ENCODE data around the gene PHC2. TPM values are rescaled to one million over a fixed set of nuclear protein-coding genes. Genes with fewer than 3 reads are reported as not detected.

Gene PHC2
- total RNA-seq, 1 experiment from 2014 or later: 9.4 TPM

DNA sequence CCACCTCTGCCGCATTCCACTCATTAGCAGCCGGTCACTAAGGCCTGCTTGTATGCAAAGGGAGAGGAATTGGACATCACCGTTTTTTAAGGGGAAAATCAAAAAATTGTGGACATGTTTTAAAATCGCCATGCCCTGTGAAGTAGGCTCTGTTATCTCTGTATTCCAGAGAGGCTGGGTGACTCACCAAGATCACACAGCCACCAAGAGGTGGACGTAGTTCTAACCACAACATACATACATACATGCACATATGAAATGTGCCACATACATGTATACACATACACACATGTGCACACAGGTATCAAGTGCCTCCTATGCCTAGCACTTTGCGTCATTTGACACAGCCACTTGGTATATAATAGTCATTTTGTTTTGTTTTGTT lies 25.6 kb upstream of the PHC2 start:
- Histone ChIP-seq H3K9ac (ENCODE audit: extremely low read depth, insufficient read length, low read length) (no peak overlapping the region), H3K9me3 (ENCODE audit: control insufficient read depth, low read depth, low read length) (no peaks in the 10 kb centered on the region), H4K91ac (ENCODE audit: insufficient read length, low read depth, low read length) (no peak overlapping the region), H3K27me3 (ENCODE audit: insufficient read depth, low read length) (no peaks in the 10 kb centered on the region), H4K8ac (replicated peaks; ENCODE audit: insufficient read length, low read depth, low read length) (no peak overlapping the region), H3K23me2 (ENCODE audit: insufficient read length, low read depth, low read length, poor library complexity, severe bottlenecking) (no peaks in the 10 kb centered on the region), H3K4me2 (ENCODE audit: insufficient read depth, insufficient read length, low read length) (no peak overlapping the region), H3K79me2 (ENCODE audit: insufficient read depth, low read length) (no peaks in the 10 kb centered on the region), H3T11ph (ENCODE audit: low read length) (no peak overlapping the region), H2BK120ac (ENCODE audit: low read depth, low read length, poor library complexity, severe bottlenecking) (no peak overlapping the region), H3K14ac (ENCODE audit: insufficient read depth, low read length) (no peak overlapping the region), H3K27ac (ENCODE audit: insufficient read length, low read depth, low read length) (no peak overlapping the region), H4K20me1 (ENCODE audit: control insufficient read depth, insufficient read depth, insufficient read length) (no peaks in the 10 kb centered on the region), H3K4me1 (ENCODE audit: insufficient read depth, low read length) (no peaks in the 10 kb centered on the region; the same call in 1 of the 2 replicates), H3K79me1 (ENCODE audit: insufficient read depth, low read depth, low read length, poor library complexity, severe bottlenecking) (no peaks in the 10 kb centered on the region), H4K5ac (ENCODE audit: insufficient read length, low read depth, low read length) (no peak overlapping the region), H3K23ac (ENCODE audit: insufficient read length, low read depth, low read length) (no peak overlapping the region), H2BK20ac (ENCODE audit: low read depth, low read length, poor library complexity, severe bottlenecking) (no peak overlapping the region), H2AK5ac (ENCODE audit: insufficient read length, low read length) (no peak overlapping the region), H3K4ac (ENCODE audit: low read depth, low read length) (no peak overlapping the region), H2BK15ac (ENCODE audit: low read depth, low read length) (no peak overlapping the region), H2BK12ac (ENCODE audit: insufficient read length, low read depth, low read length) (no peak overlapping the region), H3K18ac (ENCODE audit: insufficient read length, low read depth, low read length) (no peak overlapping the region), H2BK5ac (ENCODE audit: insufficient read length, low read length) (no peak overlapping the region), H3K56ac (ENCODE audit: insufficient read length, low read depth, low read length) (no peak overlapping the region), H2AFZ (ENCODE audit: low read length) (no peak overlapping the region)
- H3K27ac Mint-ChIP-seq: no peak overlapping the region
- H3K4me1 Mint-ChIP-seq: peaks cover 10 to 12% of the 10 kb centered on the region in 2 experiments
- H3K9me3 Mint-ChIP-seq: peaks cover 0 to 2% of the 10 kb centered on the region in 2 experiments; a peak in 2 of 5 replicates
- WGBS (ENCODE audit: extremely low coverage, insufficient read length, low lambda C conversion rate): no CpG with 5 or more reads among the region's 6 CpGs
- no peaks in the 10 kb centered on the region for H3K36me3 Mint-ChIP-seq (ENCODE audit: insufficient read depth in 1 of 3, low read depth in 3 of 3)
- H3K27me3 Mint-ChIP-seq (ENCODE audit: low read depth): peaks cover 2% of the 10 kb centered on the region
- TF ChIP-seq, protein P1, sequence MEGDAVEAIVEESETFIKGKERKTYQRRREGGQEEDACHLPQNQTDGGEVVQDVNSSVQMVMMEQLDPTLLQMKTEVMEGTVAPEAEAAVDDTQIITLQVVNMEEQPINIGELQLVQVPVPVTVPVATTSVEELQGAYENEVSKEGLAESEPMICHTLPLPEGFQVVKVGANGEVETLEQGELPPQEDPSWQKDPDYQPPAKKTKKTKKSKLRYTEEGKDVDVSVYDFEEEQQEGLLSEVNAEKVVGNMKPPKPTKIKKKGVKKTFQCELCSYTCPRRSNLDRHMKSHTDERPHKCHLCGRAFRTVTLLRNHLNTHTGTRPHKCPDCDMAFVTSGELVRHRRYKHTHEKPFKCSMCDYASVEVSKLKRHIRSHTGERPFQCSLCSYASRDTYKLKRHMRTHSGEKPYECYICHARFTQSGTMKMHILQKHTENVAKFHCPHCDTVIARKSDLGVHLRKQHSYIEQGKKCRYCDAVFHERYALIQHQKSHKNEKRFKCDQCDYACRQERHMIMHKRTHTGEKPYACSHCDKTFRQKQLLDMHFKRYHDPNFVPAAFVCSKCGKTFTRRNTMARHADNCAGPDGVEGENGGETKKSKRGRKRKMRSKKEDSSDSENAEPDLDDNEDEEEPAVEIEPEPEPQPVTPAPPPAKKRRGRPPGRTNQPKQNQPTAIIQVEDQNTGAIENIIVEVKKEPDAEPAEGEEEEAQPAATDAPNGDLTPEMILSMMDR (conservative IDR thresholded peaks at IDR 0.05): no peak
- no peak overlapping the region for H3K4me3 Mint-ChIP-seq
- no peak for DNase-seq

Data from H9 (cell line).